GM18507 (cell line): ENCODE data around the gene DMRT3.
"Not testable (repeated sequence)": the region's sequence is repeated elsewhere in the genome, so short reads cannot be mapped to it uniquely, and the experiment has no call there.

ENCODE experiments used
- DNase-seq: peaks from one replicate; pipeline ENCODE4 v3.0.0; 2011; ENCODE audit warnings: low read depth; ENCODE audit not compliant: insufficient read length; ENCODE audit errors: extremely low spot score
- FAIRE-seq: peaks from 2 replicates; lab custom pipeline; 2011; peaks lifted over from hg19 to GRCh38; lab: Jason Lieb, UNC

The DMRT3 gene

GRCh38 chr9:995781-996180 lies 19.3 kb downstream of the DMRT3 start:
- FAIRE-seq (no peak), DNase-seq (no peak)

GRCh38 chr9:998299-999110 lies 22.1 kb downstream of the DMRT3 start:
- FAIRE-seq, DNase-seq: not testable (repeated sequence)

- no peak for FAIRE-seq
- DNase-seq, result no peak
Observed at GRCh38 chr9:1001838-1002237, 25.4 kb downstream of the DMRT3 start.

- DNase-seq (no peak), FAIRE-seq (no peak)
Observed at GRCh38 chr9:1002678-1003077, 26.2 kb downstream of the DMRT3 start.

GRCh38 chr9:1005043-1005667 lies 28.7 kb downstream of the DMRT3 start:
- peak; percentile 80 for FAIRE-seq
- DNase-seq, result no peak

- FAIRE-seq (no peak), DNase-seq (no peak)
Observed at GRCh38 chr9:1007312-1007711, 30.9 kb downstream of the DMRT3 start.

- DNase-seq (no peak), FAIRE-seq (no peak)
Observed at GRCh38 chr9:1008216-1008615, 31.8 kb downstream of the DMRT3 start.

GRCh38 chr9:1009101-1009707 lies 32.7 kb downstream of the DMRT3 start:
- peak; percentile 48 for DNase-seq

GRCh38 chr9:1013021-1013420 lies 36.6 kb downstream of the DMRT3 start:
- FAIRE-seq (no peak), DNase-seq (no peak)

More at GRCh38 chr9:1009101-1009707, 32.7 kb downstream of the DMRT3 start:
- FAIRE-seq, result peak; percentile 85

GRCh38 chr9:1014225-1014624 lies 37.8 kb downstream of the DMRT3 start:
- DNase-seq (no peak), FAIRE-seq (no peak)

GRCh38 chr9:1014640-1015039 lies 38.2 kb downstream of the DMRT3 start:
- FAIRE-seq, result no peak
- DNase-seq, result no peak

- no peak for DNase-seq
- FAIRE-seq, result no peak
Observed at GRCh38 chr9:1018121-1018520, 41.7 kb downstream of the DMRT3 start.

GRCh38 chr9:1024112-1024511 lies 47.7 kb downstream of the DMRT3 start:
- DNase-seq, result no peak
- FAIRE-seq, result no peak

- no peak for FAIRE-seq
- no peak for DNase-seq
Observed at GRCh38 chr9:1025131-1025530, 48.7 kb downstream of the DMRT3 start.

GRCh38 chr9:1026219-1026618 lies 49.8 kb downstream of the DMRT3 start:
- FAIRE-seq, result no peak

GRCh38 chr9:1028501-1029190 lies 52.2 kb downstream of the DMRT3 start:
- FAIRE-seq (no peak), DNase-seq (no peak)

More at GRCh38 chr9:1026219-1026618, 49.8 kb downstream of the DMRT3 start:
- no peak for DNase-seq

GRCh38 chr9:1031951-1032601 lies 55.6 kb downstream of the DMRT3 start:
- FAIRE-seq (no peak), DNase-seq (no peak)

GRCh38 chr9:1034271-1034670 lies 57.8 kb downstream of the DMRT3 start:
- no peak for FAIRE-seq
- no peak for DNase-seq

GRCh38 chr9:1039589-1039988 lies 63.1 kb downstream of the DMRT3 start:
- FAIRE-seq (no peak), DNase-seq (no peak)
